A673 (cell line): ENCODE data around the gene MMP27. TPM values are rescaled to one million over a fixed set of nuclear protein-coding genes. Genes with fewer than 3 reads are reported as not detected.

ENCODE experiments used
- BruUV-seq: library from RNA; stranded (reverse); fragments of 400-500 nt; replicated peaks from 2 replicates; lab custom pipeline; 2021; lab: Mats Ljungman, UMichigan
- CTCF ChIA-PET: fragments of 300-600 bp; sonication (Branson Sonifier 250); formaldehyde crosslinking; loops from one replicate; lab custom pipeline; 2022; ENCODE audit warnings: antibody characterized with exemption; lab: Charles Lee
- POLR2A ChIA-PET: fragments of 300-600 bp; sonication (Branson Sonifier 250); formaldehyde crosslinking; loops from one replicate; lab custom pipeline; 2022; ENCODE audit warnings: antibody characterized with exemption; ENCODE audit not compliant: low non-redundant PET; lab: Charles Lee
- DNase-seq: peaks from one replicate; pipeline ENCODE4 v3.0.0-alpha.2; 2015; ENCODE audit warnings: low spot score
- H3K27ac ChIP-seq: fragments of 200-600 bp; sonication (generic); 2 replicates; pipeline ENCODE4 v1.5.1; 2016; ENCODE audit warnings: mixed run types, low read depth, mild to moderate bottlenecking, mixed read lengths, antibody characterized with exemption, low read length; ENCODE audit not compliant: poor library complexity, severe bottlenecking
- H3K27me3 ChIP-seq: fragments of 200-600 bp; sonication (generic); replicated peaks from 2 replicates; pipeline ENCODE4 v1.6.1; 2017; ENCODE audit warnings: mixed run types, low read depth, mild to moderate bottlenecking, mixed read lengths, antibody characterized with exemption, low read length; ENCODE audit not compliant: insufficient read depth, poor library complexity
- H3K36me3 ChIP-seq: fragments of 200-600 bp; sonication (generic); 2 replicates; pipeline ENCODE4 v1.6.1; 2016; ENCODE audit warnings: mixed run types, mild to moderate bottlenecking, mixed read lengths, antibody characterized with exemption, low read length; ENCODE audit not compliant: insufficient read depth, poor library complexity, severe bottlenecking
- H3K4me1 ChIP-seq: fragments of 200-600 bp; sonication (generic); 2 replicates; pipeline ENCODE4 v1.6.1; 2017; ENCODE audit warnings: mixed run types, mild to moderate bottlenecking, mixed read lengths, antibody characterized with exemption, low read length; ENCODE audit not compliant: insufficient read depth, poor library complexity, severe bottlenecking
- H3K4me3 ChIP-seq: fragments of 200-600 bp; sonication (generic); 2 replicates; pipeline ENCODE4 v1.5.1; 2016; ENCODE audit warnings: low read depth, mixed run types, mild to moderate bottlenecking, mixed read lengths, low read length; ENCODE audit not compliant: poor library complexity, severe bottlenecking
- H3K9me3 ChIP-seq: fragments of 200-600 bp; sonication (generic); 2 replicates; pipeline ENCODE4 v1.6.1; 2016; ENCODE audit warnings: mixed run types, low read depth, mild to moderate bottlenecking, mixed read lengths, antibody characterized with exemption, low read length; ENCODE audit not compliant: poor library complexity, severe bottlenecking
- EZH2 ChIP-seq: fragments of 200-600 bp; sonication (generic); IDR thresholded peaks from 2 replicates; pipeline ENCODE4 v1.6.1; 2017; ENCODE audit warnings: borderline replicate concordance, low read depth, mild to moderate bottlenecking, mixed read lengths, antibody characterized with exemption, low read length; ENCODE audit not compliant: poor library complexity, severe bottlenecking
- intact Hi-C: fragments of 100-400 bp; cut with micrococcal nuclease; formaldehyde crosslinking; loops from one replicate; pipeline ENCODE4 v1.10.0; 2022; ENCODE audit not compliant: unreplicated experiment
- total RNA-seq: library from RNA; stranded (reverse); gene quantifications from 2 replicates; pipeline ENCODE4 v1.2.3, GENCODE V29; 2021
- TF ChIP-seq, protein P1 (sequence below): fragments of 300-800, 200-600 bp; sonication (generic); conservative IDR thresholded peaks from 2 replicates; pipeline ENCODE4 v1.5.1; 2017; ENCODE audit warnings: low read depth, mild to moderate bottlenecking, antibody characterized with exemption, low read length, moderate library complexity, mixed read lengths

Gene MMP27
- total RNA-seq, 1 experiment from 2014 or later = not detected

DNA sequence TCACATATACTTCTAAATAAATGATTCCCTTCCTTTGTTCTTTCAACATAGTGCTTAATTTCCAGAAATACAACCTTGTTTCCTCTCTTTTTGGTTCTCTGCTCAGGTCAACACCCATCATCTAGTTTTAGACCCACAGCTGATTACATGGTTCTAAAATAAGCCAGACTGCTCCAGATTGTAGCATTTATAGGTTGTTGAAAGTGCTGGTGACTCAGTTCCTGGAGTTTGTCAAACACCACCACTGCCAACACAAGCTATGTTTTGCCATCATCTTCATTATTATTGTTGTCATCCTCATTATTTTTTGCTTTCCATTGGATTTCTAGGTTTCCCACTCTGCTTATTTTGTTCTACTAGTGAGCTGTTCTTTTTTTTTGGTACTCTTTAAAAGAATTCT lies 58.1 kb downstream of the MMP27 start:
- no peaks in the 10 kb centered on the region for H3K4me1 ChIP-seq
- ChIA-PET POLR2A (no interaction called here), CTCF (no interaction called here)
- DNase-seq = no peak
- no peak for TF ChIP-seq EZH2
- TF ChIP-seq, protein P1, sequence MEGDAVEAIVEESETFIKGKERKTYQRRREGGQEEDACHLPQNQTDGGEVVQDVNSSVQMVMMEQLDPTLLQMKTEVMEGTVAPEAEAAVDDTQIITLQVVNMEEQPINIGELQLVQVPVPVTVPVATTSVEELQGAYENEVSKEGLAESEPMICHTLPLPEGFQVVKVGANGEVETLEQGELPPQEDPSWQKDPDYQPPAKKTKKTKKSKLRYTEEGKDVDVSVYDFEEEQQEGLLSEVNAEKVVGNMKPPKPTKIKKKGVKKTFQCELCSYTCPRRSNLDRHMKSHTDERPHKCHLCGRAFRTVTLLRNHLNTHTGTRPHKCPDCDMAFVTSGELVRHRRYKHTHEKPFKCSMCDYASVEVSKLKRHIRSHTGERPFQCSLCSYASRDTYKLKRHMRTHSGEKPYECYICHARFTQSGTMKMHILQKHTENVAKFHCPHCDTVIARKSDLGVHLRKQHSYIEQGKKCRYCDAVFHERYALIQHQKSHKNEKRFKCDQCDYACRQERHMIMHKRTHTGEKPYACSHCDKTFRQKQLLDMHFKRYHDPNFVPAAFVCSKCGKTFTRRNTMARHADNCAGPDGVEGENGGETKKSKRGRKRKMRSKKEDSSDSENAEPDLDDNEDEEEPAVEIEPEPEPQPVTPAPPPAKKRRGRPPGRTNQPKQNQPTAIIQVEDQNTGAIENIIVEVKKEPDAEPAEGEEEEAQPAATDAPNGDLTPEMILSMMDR = no peak
- BruUV-seq = no TSS peak
- H3K27ac ChIP-seq = no peak overlapping the region
- H3K9me3 ChIP-seq = no peaks in the 10 kb centered on the region
- intact Hi-C loops = no loop called here
- H3K4me3 ChIP-seq = no peak overlapping the region
- H3K36me3 ChIP-seq = no peaks in the 10 kb centered on the region
- peaks cover 35% of the 10 kb centered on the region for H3K27me3 ChIP-seq

DNA sequence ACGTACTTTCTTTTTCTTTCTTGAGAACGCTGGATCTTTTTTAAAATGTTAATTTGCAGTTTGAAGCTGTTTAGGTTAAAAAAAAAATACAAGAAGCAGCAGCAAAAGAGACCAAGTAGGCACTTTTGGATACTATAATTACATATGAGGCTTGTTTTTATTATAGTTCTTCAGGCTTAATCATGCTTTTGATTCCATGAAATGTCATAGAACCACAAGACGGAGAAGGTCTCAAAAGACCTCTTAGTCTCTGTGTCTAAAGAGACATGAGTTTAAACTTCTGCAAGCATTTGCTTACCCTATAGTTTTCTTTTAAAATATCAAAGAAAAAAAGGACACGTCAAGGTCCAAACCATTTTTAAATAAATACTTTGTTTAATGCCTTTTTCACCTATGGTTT lies 61.6 kb downstream of the MMP27 start:
- H3K4me3 ChIP-seq = no peak overlapping the region
- POLR2A ChIA-PET = no interaction called here
- TF ChIP-seq EZH2 = no peak
- TF ChIP-seq, protein P1 = no peak
- CTCF ChIA-PET = no interaction called here
- no peaks in the 10 kb centered on the region for H3K9me3 ChIP-seq
- H3K4me1 ChIP-seq = peaks cover 24% of the 10 kb centered on the region
- H3K27ac ChIP-seq = no peak overlapping the region
- BruUV-seq = no TSS peak
- no peaks in the 10 kb centered on the region for H3K36me3 ChIP-seq
- H3K27me3 ChIP-seq = peaks cover 42% of the 10 kb centered on the region
- no peak for DNase-seq
- intact Hi-C loops = no loop called here

Other genes starting within 250 kb of the MMP27 start
- 0.34 TPM in 1 of 2 replicates, not detected in the other for gene MMP7, start 175.0 kb downstream of the MMP27 start, total RNA-seq
- gene MMP20, start 80.4 kb downstream of the MMP27 start, total RNA-seq = not detected in 2 replicates
- 0.21 and 0.33 TPM in 2 replicates for gene MMP8, start 19.2 kb upstream of the MMP27 start, total RNA-seq
- 4.0 TPM in 2 replicates for gene MMP10, start 74.9 kb upstream of the MMP27 start, total RNA-seq
- gene MMP1, start 92.4 kb upstream of the MMP27 start, total RNA-seq = 610 and 815 TPM in 2 replicates
- gene MMP3, start 137.8 kb upstream of the MMP27 start, total RNA-seq = 1.1 and 1.3 TPM in 2 replicates
- gene MMP12, start 169.2 kb upstream of the MMP27 start, total RNA-seq = 0.19 TPM in 1 of 2 replicates, not detected in the other
- gene MMP13, start 250.0 kb upstream of the MMP27 start, total RNA-seq = not detected in 2 replicates